Inferior parietal cortex (tissue), 1 donor: ENCODE results near the gene ZNF594.
"Not testable (repeated sequence)": the region's sequence is repeated elsewhere in the genome, so short reads cannot be mapped to it uniquely, and the experiment has no call there.

Experiments
- DNase-seq: peaks from one replicate; pipeline ENCODE4 v3.0.0-alpha.2; 2016; ENCODE audit errors: extremely low spot score

ZNF594 gene

GRCh38 chr17:5201011-5201410 lies 9.3 kb upstream of the ZNF594 start:
- no peak for DNase-seq

- no peak for DNase-seq
Measured at GRCh38 chr17:5200360-5200759, 8.7 kb upstream of the ZNF594 start.

GRCh38 chr17:5198472-5198871 lies 6.8 kb upstream of the ZNF594 start:
- DNase-seq, result no peak

GRCh38 chr17:5194346-5194745 lies 2.7 kb upstream of the ZNF594 start:
- DNase-seq, result peak; percentile 18

GRCh38 chr17:5184288-5184687 lies 7.4 kb downstream of the ZNF594 start:
- no peak for DNase-seq

GRCh38 chr17:5183410-5183793 lies 8.3 kb downstream of the ZNF594 start:
- no peak for DNase-seq

- no peak for DNase-seq
Measured at GRCh38 chr17:5182597-5183409, 8.9 kb downstream of the ZNF594 start.

- no peak for DNase-seq
Measured at GRCh38 chr17:5181509-5182305, 10.0 kb downstream of the ZNF594 start.

GRCh38 chr17:5179003-5179402 lies 12.7 kb downstream of the ZNF594 start:
- DNase-seq, result no peak

GRCh38 chr17:5175027-5175426 lies 16.6 kb downstream of the ZNF594 start:
- not testable (repeated sequence) for DNase-seq

GRCh38 chr17:5165791-5166564 lies 25.7 kb downstream of the ZNF594 start:
- DNase-seq, result not testable (repeated sequence)

GRCh38 chr17:5164436-5164835 lies 27.2 kb downstream of the ZNF594 start:
- no peak for DNase-seq

- DNase-seq, result not testable (repeated sequence)
Measured at GRCh38 chr17:5161793-5162192, 29.9 kb downstream of the ZNF594 start.

- not testable (repeated sequence) for DNase-seq
Measured at GRCh38 chr17:5160702-5161101, 31.0 kb downstream of the ZNF594 start.

GRCh38 chr17:5146122-5146521 lies 45.5 kb downstream of the ZNF594 start:
- not testable (repeated sequence) for DNase-seq

- not testable (repeated sequence) for DNase-seq
Measured at GRCh38 chr17:5142877-5143276, 48.8 kb downstream of the ZNF594 start.

- DNase-seq, result no peak
Measured at GRCh38 chr17:5139458-5139732, 52.3 kb downstream of the ZNF594 start.

- no peak for DNase-seq
Measured at GRCh38 chr17:5138616-5139457, 52.8 kb downstream of the ZNF594 start.

- not testable (repeated sequence) for DNase-seq
Measured at GRCh38 chr17:5138198-5138544, 53.5 kb downstream of the ZNF594 start.

GRCh38 chr17:5137511-5138197 lies 54.0 kb downstream of the ZNF594 start:
- not testable (repeated sequence) for DNase-seq
